Erythroblast (primary cell): ENCODE data around the gene DIRAS3.

Experiments used
- DNase-seq, 2 experiments: peaks; one replicate each; lab custom pipeline; 2025; lab: John Stamatoyannopoulos, UW
- GATA1 ChIP-seq: IDR thresholded peaks from 2 replicates; pipeline ENCODE4 v1.6.1; 2011; ENCODE audit warnings: low read depth, mild to moderate bottlenecking, control low read depth, low read length, moderate library complexity
- POLR2A ChIP-seq: IDR thresholded peaks from 2 replicates; pipeline ENCODE4 v1.6.1; 2011; ENCODE audit warnings: mild to moderate bottlenecking, low read length

DIRAS3 gene

DNA sequence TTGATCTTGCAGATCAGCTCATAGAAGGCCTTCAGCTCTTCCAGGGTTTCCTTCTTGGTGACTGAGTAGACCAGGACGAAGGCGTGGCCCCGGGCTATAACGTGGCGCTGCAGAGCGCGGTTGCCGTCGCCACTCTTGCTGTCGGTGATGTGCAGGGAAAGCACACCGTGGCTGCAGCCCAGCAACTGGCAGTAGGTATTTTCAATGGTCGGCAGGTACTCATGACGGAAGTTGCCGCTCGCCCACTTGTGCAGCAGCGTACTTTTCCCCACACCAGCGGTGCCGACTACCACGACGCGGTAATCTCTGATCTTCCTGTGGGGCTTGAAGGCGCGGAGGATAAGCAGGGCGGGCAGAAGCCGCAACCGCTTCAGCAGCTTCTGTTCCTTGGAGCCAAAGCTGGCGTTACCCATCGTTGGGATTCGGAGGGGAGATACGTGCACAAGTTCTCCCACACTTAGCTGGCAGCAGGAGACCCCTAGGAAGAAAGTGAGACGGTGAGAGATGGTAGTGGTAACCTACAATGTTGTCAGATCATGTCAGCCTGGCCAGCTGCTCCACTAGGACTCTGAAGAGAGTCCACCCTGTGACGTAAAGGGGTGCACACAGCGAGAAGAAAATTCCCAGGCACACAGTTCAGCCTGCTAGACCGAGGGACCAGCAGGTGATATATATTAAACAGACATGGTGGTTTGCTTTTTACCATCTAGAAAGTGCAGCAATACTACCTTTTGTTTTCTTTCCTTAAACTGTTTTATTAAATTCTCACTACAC is 3.4 kb downstream of the DIRAS3 start:
- TF ChIP-seq POLR2A (no peak), GATA1 (no peak)
- no peak for DNase-seq

DNA sequence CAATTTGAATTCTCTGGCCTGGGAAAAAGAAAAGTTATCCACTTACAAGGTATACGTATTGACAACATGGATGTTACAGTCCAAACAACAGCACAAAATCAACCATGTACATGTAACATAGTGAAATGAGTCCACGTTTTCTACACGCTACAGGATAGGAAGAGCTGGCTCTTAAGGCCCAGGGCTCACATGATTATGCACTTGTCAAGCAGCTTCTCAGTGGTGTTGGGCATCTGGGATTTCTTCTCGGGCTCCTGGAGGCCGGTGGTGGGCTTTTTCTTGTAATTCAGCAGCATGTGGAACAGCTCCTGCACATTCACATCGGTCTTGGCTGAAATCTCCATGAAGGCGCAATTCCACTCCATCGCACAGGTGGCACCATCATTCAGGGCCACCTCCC is 4.0 kb downstream of the DIRAS3 start:
- DNase-seq, result no peak
- TF ChIP-seq POLR2A, result no peak
- TF ChIP-seq GATA1, result no peak

GRCh38 chr1:68045511-68046180 is 4.8 kb downstream of the DIRAS3 start:
- no peak for DNase-seq
- no peak for TF ChIP-seq GATA1
- TF ChIP-seq POLR2A, result no peak

DNA sequence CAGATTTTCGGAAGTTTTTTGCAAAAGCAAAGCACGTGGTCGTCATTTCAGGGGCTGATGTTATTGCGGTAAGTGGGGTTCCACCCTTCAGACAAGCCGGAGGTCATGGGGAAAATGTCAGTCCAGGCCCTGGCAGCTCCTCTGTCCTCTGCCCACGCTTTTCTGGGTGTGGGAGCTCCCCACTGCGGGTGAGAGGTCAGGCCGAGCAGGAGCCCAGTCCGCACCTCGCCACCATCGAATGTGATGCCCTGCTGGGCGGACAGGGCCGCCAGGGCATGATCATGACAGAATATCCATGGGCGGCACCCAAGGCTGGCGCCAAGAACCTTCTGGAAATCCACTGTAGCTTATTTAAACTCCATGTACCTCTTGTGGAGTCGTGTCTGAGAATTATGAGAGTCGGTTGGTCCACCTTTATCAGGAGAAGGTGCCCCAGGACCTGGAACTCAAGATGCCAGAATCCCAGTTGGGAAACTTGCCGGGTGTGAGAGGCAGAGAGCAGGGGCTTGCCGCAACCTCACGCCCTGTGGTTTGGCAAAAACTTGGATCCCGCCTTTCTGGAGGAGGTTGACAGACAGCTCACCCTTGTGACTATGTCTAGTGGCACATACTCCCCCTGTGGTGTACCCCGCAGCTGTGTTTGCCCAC is 6.9 kb downstream of the DIRAS3 start:
- TF ChIP-seq GATA1, result no peak
- TF ChIP-seq POLR2A, result no peak
- no peak for DNase-seq

DNA sequence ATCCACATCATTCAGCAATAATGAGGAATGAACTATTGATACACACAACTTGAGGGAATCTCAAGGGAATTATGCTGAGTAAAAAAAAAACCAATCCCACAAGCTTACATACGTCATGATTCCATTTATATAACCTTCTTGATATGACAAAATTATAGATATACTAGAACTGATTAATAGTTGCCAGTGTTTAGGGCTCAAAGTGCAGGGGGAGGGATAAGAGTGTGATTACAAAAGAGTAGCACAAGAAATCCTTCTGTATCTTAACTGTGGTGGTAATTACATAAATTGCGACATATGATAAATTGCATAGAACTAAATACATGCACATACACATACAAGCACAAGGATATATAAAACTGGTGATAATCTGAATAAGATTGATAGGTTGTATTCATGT is 13.5 kb downstream of the DIRAS3 start:
- DNase-seq, result no peak
- TF ChIP-seq POLR2A (no peak), GATA1 (no peak)

GRCh38 chr1:68029444-68029843 is 21.0 kb downstream of the DIRAS3 start:
- no peak for DNase-seq
- no peak for TF ChIP-seq POLR2A
- no peak for TF ChIP-seq GATA1

- no peak for DNase-seq
- no peak for TF ChIP-seq GATA1
- no peak for TF ChIP-seq POLR2A
Observed at GRCh38 chr1:68028566-68028965, 21.9 kb downstream of the DIRAS3 start.

GRCh38 chr1:68024635-68025338 is 25.6 kb downstream of the DIRAS3 start:
- TF ChIP-seq POLR2A (no peak), GATA1 (no peak)
- DNase-seq, result no peak

GRCh38 chr1:68016381-68016780 is 34.0 kb downstream of the DIRAS3 start:
- TF ChIP-seq POLR2A (no peak), GATA1 (no peak)
- DNase-seq, result no peak

DNA sequence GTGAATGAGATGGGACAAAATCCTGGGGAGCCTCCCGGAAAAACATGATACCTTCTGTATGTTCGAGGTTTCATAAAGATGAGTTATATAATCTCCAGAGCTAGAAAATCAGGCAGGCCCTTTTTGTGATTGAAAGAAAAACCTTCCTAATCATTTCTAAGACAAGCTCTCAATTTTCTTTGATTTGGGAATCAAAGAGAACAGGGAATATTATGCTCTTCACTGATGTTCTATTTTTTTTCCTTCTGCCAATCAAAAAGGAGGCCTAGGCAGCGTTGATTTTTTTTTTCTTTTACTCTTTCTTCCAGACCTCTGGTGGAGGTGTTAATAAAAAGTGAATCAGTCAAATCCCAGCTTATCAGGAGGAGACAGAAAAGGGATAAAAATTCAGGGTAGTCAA is 34.5 kb downstream of the DIRAS3 start:
- TF ChIP-seq GATA1, result no peak
- TF ChIP-seq POLR2A, result no peak
- DNase-seq, result no peak

- TF ChIP-seq GATA1, result no peak
- no peak for TF ChIP-seq POLR2A
- no peak for DNase-seq
Observed at GRCh38 chr1:68015369-68015768, 35.1 kb downstream of the DIRAS3 start.

DNA sequence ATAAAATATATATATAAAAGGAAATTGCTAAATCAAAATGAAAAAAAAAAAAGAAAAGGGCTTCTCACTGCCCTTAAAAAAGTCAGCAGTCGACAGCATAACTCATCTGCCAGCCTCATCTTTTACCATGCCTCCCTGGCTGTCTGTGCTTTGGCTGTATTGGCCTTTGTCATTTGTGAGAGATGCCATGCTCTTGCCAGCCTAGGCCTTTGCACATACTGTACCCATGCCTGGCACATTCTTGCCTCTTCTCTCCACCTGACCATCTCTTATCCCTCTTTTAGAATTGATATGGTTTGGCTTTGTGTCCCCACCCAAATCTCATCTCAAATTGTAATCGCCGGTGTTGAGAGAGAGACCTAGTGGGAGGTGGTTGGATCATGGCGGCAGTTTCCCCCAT is 37.1 kb downstream of the DIRAS3 start:
- DNase-seq, result no peak
- TF ChIP-seq POLR2A, result no peak
- no peak for TF ChIP-seq GATA1

GRCh38 chr1:68011657-68012375 is 38.6 kb downstream of the DIRAS3 start:
- TF ChIP-seq POLR2A (no peak), GATA1 (no peak)
- DNase-seq, result no peak

DNA sequence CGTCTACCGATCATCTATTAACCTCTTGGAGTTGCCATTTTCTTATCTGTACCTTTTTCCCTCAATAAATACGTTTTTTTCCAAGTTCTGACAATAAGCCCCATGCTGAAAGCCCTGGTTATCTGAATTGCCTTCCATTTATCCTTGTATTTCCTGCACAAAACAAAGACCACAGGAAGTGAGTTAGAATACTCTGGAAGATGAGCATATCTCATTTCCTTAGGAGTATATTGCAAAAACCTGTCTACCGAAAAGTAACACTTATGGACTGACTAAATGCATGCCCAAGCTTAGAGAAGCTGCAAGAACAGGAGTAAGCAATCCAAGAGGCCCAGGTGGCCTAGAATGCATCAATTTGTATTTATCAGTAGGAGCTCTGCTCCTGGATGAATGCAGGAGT is 39.9 kb downstream of the DIRAS3 start:
- TF ChIP-seq POLR2A, result no peak
- no peak for TF ChIP-seq GATA1
- DNase-seq, result no peak
